Astrocyte (in vitro differentiated cells and primary cell): Measurements from ENCODE around the gene FAM219B. TPM values are rescaled to one million over a fixed set of nuclear protein-coding genes. Genes with fewer than 3 reads are reported as not detected.

Experiments used
- DNase-seq: peaks from one replicate; pipeline ENCODE4 v3.0.0-alpha.2; 2010; ENCODE audit warnings: low read depth
- FAIRE-seq: peaks from 2 replicates; lab custom pipeline; 2011; peaks lifted over from hg19 to GRCh38; lab: Jason Lieb, UNC
- H2AFZ ChIP-seq: 2 replicates; pipeline ENCODE4 v1.6.0; 2012; ENCODE audit warnings: low read depth, low read length, inconsistent platforms
- H3K27ac ChIP-seq: 2 replicates; pipeline ENCODE4 v1.5.1; 2011; ENCODE audit warnings: low read depth, low read length, inconsistent platforms
- H3K27me3 ChIP-seq: 2 replicates; pipeline ENCODE4 v1.6.0; 2011; ENCODE audit warnings: low read length, inconsistent platforms; ENCODE audit not compliant: insufficient read depth
- H3K36me3 ChIP-seq: 2 replicates; pipeline ENCODE4 v1.5.1; 2011; ENCODE audit warnings: low read length, inconsistent platforms; ENCODE audit not compliant: insufficient read depth
- H3K4me1 ChIP-seq: 2 replicates; pipeline ENCODE4 v1.5.1; 2011; ENCODE audit warnings: low read length, inconsistent platforms; ENCODE audit not compliant: insufficient read depth
- H3K4me2 ChIP-seq: 2 replicates; pipeline ENCODE4 v1.6.0; 2012; ENCODE audit warnings: low read length, inconsistent platforms
- H3K4me3 ChIP-seq: 2 replicates; pipeline ENCODE4 v1.5.1; 2011; ENCODE audit warnings: low read depth, mild to moderate bottlenecking, low read length, inconsistent platforms; ENCODE audit not compliant: insufficient read depth
- H3K79me2 ChIP-seq: 2 replicates; pipeline ENCODE4 v1.6.0; 2012; ENCODE audit warnings: mild to moderate bottlenecking, low read length, inconsistent platforms; ENCODE audit not compliant: insufficient read depth
- H3K9ac ChIP-seq: 2 replicates; pipeline ENCODE4 v1.6.0; 2012; ENCODE audit warnings: mild to moderate bottlenecking, low read length, inconsistent platforms
- H3K9me3 ChIP-seq: 2 replicates; pipeline ENCODE4 v1.5.1; 2012; ENCODE audit warnings: low read depth, mild to moderate bottlenecking, low read length, inconsistent platforms; ENCODE audit not compliant: insufficient read depth
- H4K20me1 ChIP-seq: 2 replicates; pipeline ENCODE4 v1.6.0; 2012; ENCODE audit warnings: low read length, inconsistent platforms; ENCODE audit not compliant: insufficient read depth
- H3K27ac Mint-ChIP-seq: one replicate; pipeline ENCODE4 v1.8.0; 2021; ENCODE audit warnings: mild to moderate bottlenecking, mixed read lengths; ENCODE audit not compliant: unreplicated experiment
- H3K27me3 Mint-ChIP-seq: one replicate; pipeline ENCODE4 v1.8.0; 2021; ENCODE audit warnings: low read depth, mixed read lengths; ENCODE audit not compliant: unreplicated experiment
- H3K36me3 Mint-ChIP-seq: one replicate; pipeline ENCODE4 v1.8.0; 2021; ENCODE audit warnings: low read depth, mixed read lengths; ENCODE audit not compliant: unreplicated experiment
- H3K4me1 Mint-ChIP-seq: one replicate; pipeline ENCODE4 v1.8.0; 2021; ENCODE audit warnings: low read depth, mixed read lengths; ENCODE audit not compliant: unreplicated experiment
- H3K4me3 Mint-ChIP-seq: one replicate; pipeline ENCODE4 v1.8.0; 2021; ENCODE audit warnings: mild to moderate bottlenecking, moderate library complexity, mixed read lengths; ENCODE audit not compliant: unreplicated experiment
- H3K9me3 Mint-ChIP-seq: one replicate; pipeline ENCODE4 v1.8.0; 2021; ENCODE audit warnings: mild to moderate bottlenecking, mixed read lengths; ENCODE audit not compliant: unreplicated experiment
- EZH2 ChIP-seq: IDR thresholded peaks from 2 replicates; pipeline ENCODE4 v1.6.1; 2012; ENCODE audit warnings: mild to moderate bottlenecking, low read length, inconsistent platforms; ENCODE audit not compliant: insufficient read depth
- total RNA-seq: library from RNA; stranded (reverse); gene quantifications from 2 replicates; pipeline ENCODE4 v1.2.1, GENCODE V29; 2021
- TF ChIP-seq, protein P1 (sequence below): IDR thresholded peaks from 2 replicates; pipeline ENCODE4 v1.5.1; 2011; ENCODE audit warnings: low read depth, mild to moderate bottlenecking, inconsistent platforms, low read length, moderate library complexity; ENCODE audit not compliant: insufficient read depth

The FAM219B gene
- total RNA-seq, 1 donor from 2014 or later = 97.1 TPM

DNA sequence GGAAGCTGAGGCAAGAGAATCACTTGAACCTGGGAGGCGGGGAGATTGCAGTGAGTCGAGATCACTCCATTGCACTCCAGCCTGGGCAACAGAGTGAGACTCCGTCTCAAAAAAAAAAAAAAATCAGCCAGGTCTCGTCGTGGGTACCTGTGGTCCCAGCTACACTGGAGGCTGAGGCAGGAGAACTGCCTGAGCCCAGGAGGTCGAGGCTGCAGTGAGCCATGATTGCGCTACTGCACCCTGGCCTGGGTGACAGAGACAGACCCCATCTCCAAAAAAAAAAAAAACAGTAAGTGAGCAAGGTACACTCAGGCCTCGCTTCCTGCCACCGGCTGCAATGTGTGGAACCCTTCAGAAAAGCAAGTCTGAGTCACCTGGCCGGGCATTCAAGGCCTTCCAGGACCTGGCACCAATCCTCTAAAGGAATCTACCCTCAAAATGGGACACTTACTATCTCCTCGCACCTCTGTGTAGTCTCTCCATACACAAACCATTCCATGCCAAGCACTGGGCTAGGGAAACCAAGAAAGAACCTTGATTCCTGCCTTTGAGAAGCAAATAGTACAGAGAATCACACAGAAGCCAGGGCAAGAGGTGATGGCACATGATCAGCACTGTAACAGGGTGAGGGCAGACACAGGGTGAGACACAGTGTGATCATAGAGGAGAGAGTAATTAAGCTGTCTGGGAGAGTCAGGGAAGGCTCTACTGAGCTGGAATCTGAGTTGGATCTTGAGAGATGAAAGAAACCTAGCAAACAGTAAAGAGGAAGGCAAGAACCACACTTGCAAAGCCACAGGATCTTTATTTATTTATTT, 43.2 kb downstream of the FAM219B start:
- H3K4me1 ChIP-seq = peaks cover 13% of the 10 kb centered on the region
- no peak for FAIRE-seq
- H3K9me3 Mint-ChIP-seq = peaks cover 4% of the 10 kb centered on the region

DNA sequence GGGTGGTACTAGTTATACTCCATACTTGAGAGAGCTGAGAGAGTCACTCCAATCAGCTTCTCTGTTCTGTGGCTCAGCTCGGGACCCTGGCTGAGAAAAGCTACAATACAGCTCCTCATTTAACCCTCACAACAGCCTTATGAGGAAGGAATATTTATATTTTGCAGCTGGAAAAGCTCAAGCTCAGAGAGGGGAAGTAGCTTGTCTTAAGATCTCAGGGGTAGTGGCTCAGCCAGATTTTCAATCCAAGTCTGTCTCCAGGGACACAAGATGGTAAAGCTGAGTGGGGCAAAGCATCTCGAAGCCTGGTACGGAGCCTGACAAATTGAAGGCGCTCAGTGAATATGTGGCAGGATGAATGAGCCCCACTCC, 48.3 kb downstream of the FAM219B start:
- Mint-ChIP-seq H3K9me3 (no peaks in the 10 kb centered on the region), H3K27me3 (no peaks in the 10 kb centered on the region), H3K27ac (no peak overlapping the region), H3K4me3 (no peak overlapping the region), H3K36me3 (peaks cover 4% of the 10 kb centered on the region), H3K4me1 (peaks cover 2% of the 10 kb centered on the region)
- H3K27me3 ChIP-seq = no peaks in the 10 kb centered on the region
- TF ChIP-seq, protein P1, sequence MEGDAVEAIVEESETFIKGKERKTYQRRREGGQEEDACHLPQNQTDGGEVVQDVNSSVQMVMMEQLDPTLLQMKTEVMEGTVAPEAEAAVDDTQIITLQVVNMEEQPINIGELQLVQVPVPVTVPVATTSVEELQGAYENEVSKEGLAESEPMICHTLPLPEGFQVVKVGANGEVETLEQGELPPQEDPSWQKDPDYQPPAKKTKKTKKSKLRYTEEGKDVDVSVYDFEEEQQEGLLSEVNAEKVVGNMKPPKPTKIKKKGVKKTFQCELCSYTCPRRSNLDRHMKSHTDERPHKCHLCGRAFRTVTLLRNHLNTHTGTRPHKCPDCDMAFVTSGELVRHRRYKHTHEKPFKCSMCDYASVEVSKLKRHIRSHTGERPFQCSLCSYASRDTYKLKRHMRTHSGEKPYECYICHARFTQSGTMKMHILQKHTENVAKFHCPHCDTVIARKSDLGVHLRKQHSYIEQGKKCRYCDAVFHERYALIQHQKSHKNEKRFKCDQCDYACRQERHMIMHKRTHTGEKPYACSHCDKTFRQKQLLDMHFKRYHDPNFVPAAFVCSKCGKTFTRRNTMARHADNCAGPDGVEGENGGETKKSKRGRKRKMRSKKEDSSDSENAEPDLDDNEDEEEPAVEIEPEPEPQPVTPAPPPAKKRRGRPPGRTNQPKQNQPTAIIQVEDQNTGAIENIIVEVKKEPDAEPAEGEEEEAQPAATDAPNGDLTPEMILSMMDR = no peak
- no peak for TF ChIP-seq EZH2
- H3K36me3 ChIP-seq = no peaks in the 10 kb centered on the region
- H4K20me1 ChIP-seq = peaks cover 63% of the 10 kb centered on the region
- no peak for FAIRE-seq
- peaks cover 2% of the 10 kb centered on the region for H3K4me1 ChIP-seq
- no peak overlapping the region for H3K9ac ChIP-seq
- no peak overlapping the region for H3K27ac ChIP-seq
- H2AFZ ChIP-seq = no peak overlapping the region
- no peaks in the 10 kb centered on the region for H3K9me3 ChIP-seq
- H3K4me3 ChIP-seq = no peak overlapping the region
- H3K79me2 ChIP-seq = peaks cover 36% of the 10 kb centered on the region
- no peak for DNase-seq
- H3K4me2 ChIP-seq = no peak overlapping the region

More for the DNA sequence above, 43.2 kb downstream of the FAM219B start:
- DNase-seq = peak; percentile 50
- peaks cover 25% of the 10 kb centered on the region for H3K4me1 Mint-ChIP-seq
- H3K27me3 Mint-ChIP-seq = no peaks in the 10 kb centered on the region
- no peaks in the 10 kb centered on the region for H3K36me3 ChIP-seq
- H3K9ac ChIP-seq = peak overlapping the region; percentile 42
- peak overlapping the region; percentile 40 for H3K4me3 Mint-ChIP-seq
- peaks cover 17% of the 10 kb centered on the region for H3K36me3 Mint-ChIP-seq
- peaks cover 73% of the 10 kb centered on the region for H4K20me1 ChIP-seq
- no peaks in the 10 kb centered on the region for H3K9me3 ChIP-seq
- peaks cover 57% of the 10 kb centered on the region for H3K79me2 ChIP-seq
- H3K27ac Mint-ChIP-seq = no peak overlapping the region
- TF ChIP-seq, protein P1 = no peak
- no peak for TF ChIP-seq EZH2
- H3K4me3 ChIP-seq = no peak overlapping the region
- H3K27ac ChIP-seq = peak overlapping the region; percentile 30
- H3K27me3 ChIP-seq = no peaks in the 10 kb centered on the region
- H2AFZ ChIP-seq = no peak overlapping the region
- peak overlapping the region; percentile 33 for H3K4me2 ChIP-seq

DNA sequence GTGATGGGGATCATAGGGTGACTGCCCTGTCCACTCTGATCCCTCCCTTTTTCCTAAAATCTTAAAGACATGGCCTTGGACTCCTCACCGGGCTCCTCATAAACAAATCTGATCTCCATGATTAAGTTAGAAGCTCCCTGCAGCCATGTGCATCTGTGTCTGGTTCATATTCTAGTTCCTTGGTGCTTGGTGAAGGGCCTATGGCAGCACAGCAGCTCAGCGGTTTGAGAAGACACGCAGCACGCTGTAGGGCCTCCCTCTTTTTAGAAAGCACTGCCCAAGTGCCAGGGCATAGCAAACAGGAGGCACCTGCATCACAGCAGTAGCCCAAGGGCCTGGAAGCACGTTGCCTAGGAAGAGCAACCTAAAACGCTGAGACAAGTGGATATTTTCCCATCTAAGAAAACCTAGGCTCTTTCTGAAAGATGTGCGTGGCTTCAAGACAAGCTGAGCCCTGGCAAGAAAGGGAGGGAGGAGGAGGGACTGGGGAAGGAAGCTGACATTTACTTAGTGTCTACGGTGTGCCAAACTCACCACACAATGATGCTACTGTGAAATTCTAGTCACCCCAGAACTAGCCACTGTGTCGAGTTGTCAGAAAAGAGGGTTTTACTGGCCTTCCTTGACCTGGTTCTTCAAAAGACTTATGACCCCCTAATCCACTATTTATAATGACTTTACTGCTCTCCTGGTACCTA, 48.8 kb downstream of the FAM219B start:
- no peaks in the 10 kb centered on the region for H3K36me3 ChIP-seq
- Mint-ChIP-seq H3K27me3 (no peaks in the 10 kb centered on the region), H3K4me1 (peaks cover 2% of the 10 kb centered on the region), H3K9me3 (no peaks in the 10 kb centered on the region), H3K36me3 (peaks cover 4% of the 10 kb centered on the region), H3K4me3 (no peak overlapping the region), H3K27ac (no peak overlapping the region)
- H3K27me3 ChIP-seq = no peaks in the 10 kb centered on the region
- H3K9me3 ChIP-seq = no peaks in the 10 kb centered on the region
- no peak overlapping the region for H3K9ac ChIP-seq
- peaks cover 59% of the 10 kb centered on the region for H4K20me1 ChIP-seq
- FAIRE-seq (no peak), DNase-seq (no peak)
- H2AFZ ChIP-seq = no peak overlapping the region
- no peak overlapping the region for H3K4me2 ChIP-seq
- TF ChIP-seq, protein P1 = no peak
- TF ChIP-seq EZH2 = no peak
- H3K4me1 ChIP-seq = no peaks in the 10 kb centered on the region
- no peak overlapping the region for H3K4me3 ChIP-seq
- no peak overlapping the region for H3K27ac ChIP-seq
- peaks cover 36% of the 10 kb centered on the region for H3K79me2 ChIP-seq
